GM19455 (cell line): ENCODE measurements around the gene RMDN3.

Experiments used
- ATAC-seq: cut with Tn5 transposase; IDR thresholded peaks from one replicate; pipeline ENCODE4 v1.9.1; 2021; ENCODE audit not compliant: unreplicated experiment

Gene RMDN3

GRCh38 chr15:40695469-40695890, 59.6 kb downstream of the RMDN3 start:
- ATAC-seq, result peak; percentile 38

GRCh38 chr15:40694688-40695468, 60.2 kb downstream of the RMDN3 start, which contains the start of gene RAD51:
Gene RAD51, plus strand, starts transcription at chr15:40695174. Its CDS starts 3,585 bp downstream, at chr15:40698759.
- peak; percentile 86 for ATAC-seq

- peak; percentile 7 for ATAC-seq
Measured at GRCh38 chr15:40693904-40694687, 61.0 kb downstream of the RMDN3 start.

- ATAC-seq, result no peak
Measured at GRCh38 chr15:40691737-40692136, 63.3 kb downstream of the RMDN3 start.

- no peak for ATAC-seq
Measured at GRCh38 chr15:40688932-40689799, 65.9 kb downstream of the RMDN3 start.
